HL-60 (cell line): Measurements from ENCODE around the gene TSPAN18.
A peak's percentile ranks its signal among the peaks of the same experiment; 100 is the strongest.

Source experiments
- DNase-seq, 2 experiments: peaks; one replicate each; pipeline ENCODE4 v3.0.0-alpha.2; 2010 to 2020; ENCODE audit warnings: low read depth in 1 of 2, low spot score in 1 of 2
- H3K27ac ChIP-seq: fragments of 250-450 bp; sonication (Bioruptor Pico); replicated peaks from 2 replicates; pipeline ENCODE4 v1.5.1; 2020; ENCODE audit warnings: mild to moderate bottlenecking, moderate library complexity
- H3K27me3 ChIP-seq: fragments of 250-450 bp; sonication (Bioruptor Pico); 2 replicates; pipeline ENCODE4 v1.5.1; 2021; ENCODE audit warnings: mild to moderate bottlenecking, moderate library complexity; ENCODE audit not compliant: insufficient read depth, poor library complexity, severe bottlenecking
- H3K4me3 ChIP-seq: replicated peaks from 2 replicates; pipeline ENCODE4 v1.5.1; 2011; ENCODE audit warnings: mild to moderate bottlenecking, control low read depth, low read length; ENCODE audit not compliant: insufficient read depth
- CTCF ChIP-seq: IDR thresholded peaks from one replicate; pipeline ENCODE4 v1.5.1; 2011; ENCODE audit warnings: low read length, control low read depth, inconsistent platforms; ENCODE audit not compliant: insufficient read depth
- GABPA ChIP-seq: IDR thresholded peaks from 2 replicates; pipeline ENCODE4 v1.6.1; 2012; ENCODE audit warnings: low read depth
- POLR2AphosphoS5 ChIP-seq: IDR thresholded peaks from 2 replicates; pipeline ENCODE4 v1.6.1; 2012; ENCODE audit warnings: low read depth
- SPI1 ChIP-seq: IDR thresholded peaks from 2 replicates; pipeline ENCODE4 v1.6.1; 2012; ENCODE audit warnings: low read depth, mild to moderate bottlenecking, borderline replicate concordance
- TF ChIP-seq, protein P1 (sequence below): IDR thresholded peaks from 2 replicates; pipeline ENCODE4 v1.6.1; 2012; ENCODE audit warnings: low read depth; ENCODE audit not compliant: insufficient replicate concordance

Gene TSPAN18

GRCh38 chr11:44970293-44970692 lies 243.5 kb downstream of the TSPAN18 start:
- no peak overlapping the region for H3K4me3 ChIP-seq
- peak overlapping the region; percentile 48 for H3K27ac ChIP-seq
- peak; percentile 67; the same call in 1 of the 2 replicates for TF ChIP-seq SPI1
- TF ChIP-seq, protein P1, sequence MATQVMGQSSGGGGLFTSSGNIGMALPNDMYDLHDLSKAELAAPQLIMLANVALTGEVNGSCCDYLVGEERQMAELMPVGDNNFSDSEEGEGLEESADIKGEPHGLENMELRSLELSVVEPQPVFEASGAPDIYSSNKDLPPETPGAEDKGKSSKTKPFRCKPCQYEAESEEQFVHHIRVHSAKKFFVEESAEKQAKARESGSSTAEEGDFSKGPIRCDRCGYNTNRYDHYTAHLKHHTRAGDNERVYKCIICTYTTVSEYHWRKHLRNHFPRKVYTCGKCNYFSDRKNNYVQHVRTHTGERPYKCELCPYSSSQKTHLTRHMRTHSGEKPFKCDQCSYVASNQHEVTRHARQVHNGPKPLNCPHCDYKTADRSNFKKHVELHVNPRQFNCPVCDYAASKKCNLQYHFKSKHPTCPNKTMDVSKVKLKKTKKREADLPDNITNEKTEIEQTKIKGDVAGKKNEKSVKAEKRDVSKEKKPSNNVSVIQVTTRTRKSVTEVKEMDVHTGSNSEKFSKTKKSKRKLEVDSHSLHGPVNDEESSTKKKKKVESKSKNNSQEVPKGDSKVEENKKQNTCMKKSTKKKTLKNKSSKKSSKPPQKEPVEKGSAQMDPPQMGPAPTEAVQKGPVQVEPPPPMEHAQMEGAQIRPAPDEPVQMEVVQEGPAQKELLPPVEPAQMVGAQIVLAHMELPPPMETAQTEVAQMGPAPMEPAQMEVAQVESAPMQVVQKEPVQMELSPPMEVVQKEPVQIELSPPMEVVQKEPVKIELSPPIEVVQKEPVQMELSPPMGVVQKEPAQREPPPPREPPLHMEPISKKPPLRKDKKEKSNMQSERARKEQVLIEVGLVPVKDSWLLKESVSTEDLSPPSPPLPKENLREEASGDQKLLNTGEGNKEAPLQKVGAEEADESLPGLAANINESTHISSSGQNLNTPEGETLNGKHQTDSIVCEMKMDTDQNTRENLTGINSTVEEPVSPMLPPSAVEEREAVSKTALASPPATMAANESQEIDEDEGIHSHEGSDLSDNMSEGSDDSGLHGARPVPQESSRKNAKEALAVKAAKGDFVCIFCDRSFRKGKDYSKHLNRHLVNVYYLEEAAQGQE, result no peak
- TF ChIP-seq CTCF, result no peak
- TF ChIP-seq POLR2AphosphoS5, result peak; percentile 64
- TF ChIP-seq GABPA, result 0 out of 2 replicates have a peak, but pooled peaks have one; percentile 23
- peak; percentile 86 to 93 for DNase-seq
- no peaks in the 10 kb centered on the region for H3K27me3 ChIP-seq

- Histone ChIP-seq H3K27ac (peak overlapping the region; percentile 48), H3K27me3 (no peaks in the 10 kb centered on the region), H3K4me3 (no peak overlapping the region)
- TF ChIP-seq POLR2AphosphoS5, result no peak
- TF ChIP-seq, protein P1, result no peak
- TF ChIP-seq SPI1, result no peak
- TF ChIP-seq GABPA, result no peak
- no peak for TF ChIP-seq CTCF
- no peak for DNase-seq
These were observed 244.4 kb downstream of the TSPAN18 start for GRCh38 chr11:44971185-44971584.

- TF ChIP-seq CTCF (no peak), POLR2AphosphoS5 (no peak), GABPA (no peak), SPI1 (no peak)
- TF ChIP-seq, protein P1, result no peak
These were observed 246.1 kb downstream of the TSPAN18 start for GRCh38 chr11:44972746-44973435.

More at GRCh38 chr11:44972746-44973435, 246.1 kb downstream of the TSPAN18 start:
- no peak for DNase-seq
- no peak overlapping the region for H3K4me3 ChIP-seq
- no peak overlapping the region for H3K27ac ChIP-seq
- H3K27me3 ChIP-seq, result no peaks in the 10 kb centered on the region
